H1 (cell line): ENCODE results near the gene STAMBP. TPM values are rescaled to one million over a fixed set of nuclear protein-coding genes. Genes with fewer than 3 reads are reported as not detected.

Experiments used
- CTCF ChIA-PET: fragments of 300-600 bp; sonication (Branson Sonifier 250); formaldehyde crosslinking; loops from one replicate; lab custom pipeline; 2021; ENCODE audit not compliant: partially characterized antibody; lab: Charles Lee
- POLR2A ChIA-PET: fragments of 300-600 bp; sonication (Branson Sonifier 250); formaldehyde crosslinking; loops from one replicate; lab custom pipeline; 2021; ENCODE audit warnings: inconsistent platforms; ENCODE audit not compliant: partially characterized antibody; lab: Charles Lee
- DNase-seq, 2 experiments: peaks; one replicate each; pipeline versions ENCODE4 v3.0.0 to v3.0.0-alpha.2; 2010 to 2022; ENCODE audit warnings: low spot score in 2 of 2, low read depth in 1 of 2, mixed read lengths in 1 of 2
- FAIRE-seq: peaks from 2 replicates; lab custom pipeline; 2011; peaks lifted over from hg19 to GRCh38; lab: Jason Lieb, UNC
- H2AFZ ChIP-seq: 2 replicates; pipeline ENCODE4 v1.8.1; 2012; ENCODE audit warnings: low read length, inconsistent platforms
- H2AK5ac ChIP-seq: 2 replicates; pipeline ENCODE4 v1.6.1; 2013; ENCODE audit warnings: low read depth, low read length
- H2BK120ac ChIP-seq: replicated peaks from 2 replicates; pipeline ENCODE3; 2013; ENCODE audit warnings: low read depth, low read length, inconsistent platforms
- H2BK12ac ChIP-seq: 2 replicates; pipeline ENCODE4 v1.6.1; 2013; ENCODE audit warnings: low read depth, low read length
- H2BK15ac ChIP-seq: 2 replicates; pipeline ENCODE4 v1.6.1; 2013; ENCODE audit warnings: low read length
- H2BK20ac ChIP-seq: 2 replicates; pipeline ENCODE4 v1.6.1; 2013; ENCODE audit warnings: low read length
- H2BK5ac ChIP-seq: 2 replicates; pipeline ENCODE4 v1.6.1; 2013; ENCODE audit warnings: low read depth, low read length
- H3K14ac ChIP-seq: 2 replicates; pipeline ENCODE4 v1.6.1; 2013; ENCODE audit warnings: inconsistent platforms; ENCODE audit not compliant: insufficient read length
- H3K18ac ChIP-seq: 2 replicates; pipeline ENCODE4 v1.6.1; 2013; ENCODE audit warnings: low read length; ENCODE audit errors: extremely low read depth
- H3K23ac ChIP-seq: 2 replicates; pipeline ENCODE4 v1.6.1; 2013; ENCODE audit warnings: inconsistent platforms; ENCODE audit not compliant: insufficient read length
- H3K23me2 ChIP-seq: 2 replicates; pipeline ENCODE4 v1.6.1; 2013; ENCODE audit warnings: low read depth, low read length
- H3K27ac ChIP-seq: 2 replicates; pipeline ENCODE4 v1.6.1; 2011; ENCODE audit warnings: low read depth, low read length, inconsistent platforms
- H3K27me3 ChIP-seq, 4 experiments: replicated peaks in 1 of 4; 1 replicate in 1 of 4; 2 replicates in 3 of 4; pipeline versions ENCODE4 v1.6.1 to v1.8.1; 2011 to 2013; ENCODE audit warnings: low read length in 3 of 4, mild to moderate bottlenecking in 3 of 4, inconsistent platforms in 2 of 4, mixed read lengths in 2 of 4, moderate library complexity in 1 of 4; ENCODE audit not compliant: control insufficient read depth in 3 of 4, insufficient read depth in 3 of 4; ENCODE audit errors: extremely low read depth in 1 of 4
- H3K36me3 ChIP-seq, 4 experiments: 2 replicates each; pipeline versions ENCODE4 v1.6.1 to v1.8.1; 2011 to 2013; ENCODE audit warnings: mild to moderate bottlenecking in 4 of 4, low read length in 3 of 4, moderate library complexity in 2 of 4, control low read depth in 1 of 4, inconsistent platforms in 1 of 4; ENCODE audit not compliant: insufficient read depth in 4 of 4, control insufficient read depth in 2 of 4
- H3K4ac ChIP-seq: replicated peaks from 2 replicates; pipeline ENCODE3; 2013; ENCODE audit warnings: low read length, low read depth, mixed read lengths, inconsistent platforms; ENCODE audit not compliant: insufficient read length
- H3K4me1 ChIP-seq, 4 experiments: replicated peaks in 1 of 4; 1 replicate in 1 of 4; 2 replicates in 3 of 4; pipeline versions ENCODE4 v1.6.1 to v1.8.1; 2011 to 2013; ENCODE audit warnings: low read length in 3 of 4, inconsistent platforms in 2 of 4, mixed read lengths in 1 of 4; ENCODE audit not compliant: insufficient read depth in 4 of 4, control insufficient read depth in 3 of 4
- H3K4me2 ChIP-seq, 2 experiments: 2 replicates each; pipeline versions ENCODE4 v1.6.1 to v1.8.1; 2011 to 2013; ENCODE audit warnings: low read depth in 2 of 2, low read length in 2 of 2, control low read depth in 1 of 2, inconsistent platforms in 1 of 2, mild to moderate bottlenecking in 1 of 2; ENCODE audit not compliant: insufficient read depth in 1 of 2
- H3K4me3 ChIP-seq, 4 experiments: fragments of 200-600, 300-600 bp in 1 of 4; sonication (generic), shearing (Covaris generic), sonication (Bioruptor Twin) in 1 of 4; 2 replicates each; pipeline versions ENCODE4 v1.5.1 to v1.8.1; 2011 to 2016; ENCODE audit warnings: low read length in 4 of 4, low read depth in 3 of 4, control low read depth in 2 of 4, inconsistent platforms in 2 of 4, mild to moderate bottlenecking in 2 of 4, mixed read lengths in 1 of 4, moderate library complexity in 1 of 4; ENCODE audit not compliant: insufficient read depth in 2 of 4; ENCODE audit errors: extremely low read depth in 1 of 4
- H3K56ac ChIP-seq: replicated peaks from 2 replicates; pipeline ENCODE3; 2013; ENCODE audit warnings: low read depth, mild to moderate bottlenecking, mixed read lengths, low read length, inconsistent platforms; ENCODE audit not compliant: insufficient read length
- H3K79me1 ChIP-seq: 2 replicates; pipeline ENCODE4 v1.6.1; 2013; ENCODE audit warnings: low read depth, low read length, control low read depth
- H3K79me2 ChIP-seq, 2 experiments: 2 replicates each; pipeline versions ENCODE4 v1.6.1 to v1.8.1; 2012 to 2013; ENCODE audit warnings: low read length in 2 of 2, mild to moderate bottlenecking in 2 of 2, inconsistent platforms in 1 of 2; ENCODE audit not compliant: insufficient read depth in 2 of 2, control insufficient read depth in 1 of 2
- H3K9ac ChIP-seq, 4 experiments: replicated peaks in 1 of 4; 1 replicate in 1 of 4; 2 replicates in 3 of 4; pipeline versions ENCODE4 v1.6.1 to v1.8.1; 2011 to 2013; ENCODE audit warnings: low read depth in 3 of 4, low read length in 3 of 4, control low read depth in 2 of 4, mild to moderate bottlenecking in 2 of 4, moderate library complexity in 2 of 4, inconsistent platforms in 1 of 4; ENCODE audit errors: extremely low read depth in 1 of 4
- H3K9me3 ChIP-seq, 2 experiments: 2 replicates each; pipeline versions ENCODE4 v1.6.1 to v1.8.1; 2012 to 2013; ENCODE audit warnings: mild to moderate bottlenecking in 2 of 2, moderate library complexity in 2 of 2, control low read depth in 1 of 2, inconsistent platforms in 1 of 2, low read depth in 1 of 2, low read length in 1 of 2, mixed read lengths in 1 of 2; ENCODE audit not compliant: insufficient read depth in 2 of 2
- H4K20me1 ChIP-seq, 2 experiments: replicated peaks in 1 of 2; 2 replicates each; pipeline versions ENCODE3 to v1.8.1; 2011 to 2013; ENCODE audit warnings: inconsistent platforms in 2 of 2, low read length in 2 of 2, mild to moderate bottlenecking in 1 of 2; ENCODE audit not compliant: insufficient read depth in 2 of 2, control insufficient read depth in 1 of 2
- H4K5ac ChIP-seq: 2 replicates; pipeline ENCODE4 v1.6.1; 2013; ENCODE audit warnings: low read length, low read depth, mixed read lengths, inconsistent platforms; ENCODE audit not compliant: insufficient read length
- H4K8ac ChIP-seq: 2 replicates; pipeline ENCODE4 v1.8.0; 2013; ENCODE audit warnings: mild to moderate bottlenecking, moderate library complexity, low read length, inconsistent platforms; ENCODE audit not compliant: insufficient read depth; ENCODE audit errors: extremely low read depth
- H4K91ac ChIP-seq: replicated peaks from 2 replicates; pipeline ENCODE3; 2013; ENCODE audit warnings: low read length, mixed read lengths, inconsistent platforms; ENCODE audit not compliant: insufficient read length
- CHD1 ChIP-seq: IDR thresholded peaks from 2 replicates; pipeline ENCODE4 v1.6.1; 2012; ENCODE audit warnings: low read depth, low read length, improper control_type of control experiment
- CTBP2 ChIP-seq: IDR thresholded peaks from 2 replicates; pipeline ENCODE4 v1.7.0; 2011; ENCODE audit warnings: borderline replicate concordance, mild to moderate bottlenecking, moderate library complexity, mixed read lengths, low read length; ENCODE audit not compliant: insufficient read depth, insufficient read length
- HDAC2 ChIP-seq, 2 experiments: fragments of 300-600 bp in 1 of 2; sonication (generic) in 1 of 2; IDR thresholded peaks; 2 replicates each; pipeline ENCODE4 v1.6.1; 2011 to 2012; ENCODE audit warnings: low read depth in 2 of 2, low read length in 2 of 2, mild to moderate bottlenecking in 2 of 2, moderate library complexity in 2 of 2, borderline replicate concordance in 1 of 2, inconsistent platforms in 1 of 2
- KDM1A ChIP-seq: fragments of 200-600, 300-600 bp; sonication (generic); IDR thresholded peaks from 2 replicates; pipeline ENCODE4 v1.7.1; 2016; ENCODE audit warnings: mild to moderate bottlenecking, low read length, borderline replicate concordance
- MAFK ChIP-seq: IDR thresholded peaks from 2 replicates; pipeline ENCODE4 v1.6.1; 2012; ENCODE audit warnings: low read depth, mild to moderate bottlenecking, improper control_type of control experiment, low read length
- PHF8 ChIP-seq: fragments of 200-600 bp; sonication (generic); conservative IDR thresholded peaks from 2 replicates; pipeline ENCODE4 v1.7.1; 2012; ENCODE audit warnings: low read depth, mild to moderate bottlenecking, inconsistent platforms, low read length, moderate library complexity
- SIN3A ChIP-seq, 2 experiments: IDR thresholded peaks in 1 of 2; conservative IDR thresholded peaks in 1 of 2; 2 replicates each; pipeline ENCODE4 v1.6.1; 2011 to 2012; ENCODE audit warnings: low read length in 2 of 2, improper control_type of control experiment in 1 of 2, low read depth in 1 of 2, mild to moderate bottlenecking in 1 of 2
- SP4 ChIP-seq: IDR thresholded peaks from 2 replicates; pipeline ENCODE4 v1.6.1; 2012; ENCODE audit warnings: low read length, inconsistent platforms
- TAF7 ChIP-seq: optimal IDR thresholded peaks from 2 replicates; pipeline ENCODE3; 2011; ENCODE audit warnings: low read depth, mild to moderate bottlenecking, inconsistent platforms, low read length, moderate library complexity, borderline replicate concordance
- USF2 ChIP-seq: IDR thresholded peaks from 2 replicates; pipeline ENCODE4 v1.6.1; 2011; ENCODE audit warnings: low read length, improper control_type of control experiment
- WGBS, 2 experiments: shearing (Covaris generic) in 1 of 2; methylation state at CpG; one replicate each; pipeline versions ENCODE4 v1.1.6 to v1.1.7; 2013 to 2015; ENCODE audit warnings: low lambda C conversion rate in 2 of 2, mixed read lengths in 2 of 2, inconsistent platforms in 1 of 2, low coverage in 1 of 2, missing lambda C conversion rate in 1 of 2; ENCODE audit not compliant: insufficient replicate concordance in 2 of 2, insufficient coverage in 1 of 2, insufficient read length in 1 of 2; ENCODE audit errors: extremely low coverage in 1 of 2, missing lambda C conversion rate in 1 of 2; 5-methylcytosine and 5-hydroxymethylcytosine counted together
- polyA plus RNA-seq, 7 experiments: library from polyadenylated mRNA; depleted of rRNA in 3 of 7; stranded (reverse) in 5 of 7; unstranded in 2 of 7; fragments of >200 nt in 5 of 7; fragments of 200-250 nt in 2 of 7; gene quantifications; 1 replicate in 5 of 7; 2 replicates in 1 of 7; 4 replicates in 1 of 7; pipeline versions ENCODE4 v1.2.1 to v1.2.3, GENCODE V29; 2011 to 2013; ENCODE audit warnings: missing spikeins in 2 of 7, mixed read lengths in 2 of 7
- total RNA-seq: library from RNA; stranded (reverse); fragmentation: NEBNext Ultra II Directional; extraction: Animal tissue kit (Norgen Biotek cat#: 25700); gene quantifications from 2 replicates; pipeline ENCODE4 v1.2.1, GENCODE V29; 2021

STAMBP gene
- total and polyA plus RNA-seq, 2 of the 8 experiments (the other 6 are each of a cell fraction or from before 2014, with no cell fraction given), result 35.8 to 49.7 TPM

GRCh38 chr2:73859721-73860586 lies 31.2 kb downstream of the STAMBP start:
- no peaks in the 10 kb centered on the region for H3K9me3 ChIP-seq
- H2BK120ac ChIP-seq, result no peak overlapping the region
- ChIA-PET POLR2A (no interaction called here), CTCF (no interaction called here)
- no peaks in the 10 kb centered on the region for H3K23me2 ChIP-seq
- H3K14ac ChIP-seq, result no peak overlapping the region
- H3K4me2 ChIP-seq, result no peak overlapping the region
- H2BK20ac ChIP-seq, result no peak overlapping the region
- no peak overlapping the region for H3K23ac ChIP-seq
- H4K91ac ChIP-seq, result no peak overlapping the region
- no peak overlapping the region for H2BK5ac ChIP-seq
- no peaks in the 10 kb centered on the region for H3K27me3 ChIP-seq
- no peak overlapping the region for H2AFZ ChIP-seq
- no peak overlapping the region for H3K27ac ChIP-seq
- FAIRE-seq (no peak), DNase-seq (no peak)
- H4K5ac ChIP-seq, result no peak overlapping the region
- no peak overlapping the region for H3K18ac ChIP-seq
- H2AK5ac ChIP-seq, result no peak overlapping the region
- no peak overlapping the region for H3K9ac ChIP-seq
- H4K8ac ChIP-seq, result no peak overlapping the region
- H3K79me1 ChIP-seq, result no peaks in the 10 kb centered on the region
- 93% methylated on average over 6 of the region's 6 CpGs; no CpG with 5 or more reads in 1 of the 2 experiments for WGBS, 2 experiments
- H2BK15ac ChIP-seq, result no peak overlapping the region
- peaks cover 12 to 64% (median 44%) of the 10 kb centered on the region in 4 experiments for H3K36me3 ChIP-seq
- H3K4ac ChIP-seq, result no peak overlapping the region
- no peak overlapping the region for H3K4me3 ChIP-seq
- no peak overlapping the region for H2BK12ac ChIP-seq
- H4K20me1 ChIP-seq, result peaks cover 0 to 2% of the 10 kb centered on the region in 2 experiments
- H3K79me2 ChIP-seq, result no peaks in the 10 kb centered on the region
- H3K4me1 ChIP-seq, result no peaks in the 10 kb centered on the region
- H3K56ac ChIP-seq, result no peak overlapping the region
- no peak for TF ChIP-seq SIN3A (conservative IDR thresholded peaks at IDR 0.05 in 1 of 2, IDR thresholded peaks at IDR 0.05 in 1 of 2; ENCODE audit: low read depth in 1 of 2, low read length in 2 of 2)
- no peak for TF ChIP-seq USF2
- no peak for TF ChIP-seq CHD1
- TF ChIP-seq PHF8, result no peak
- no peak for TF ChIP-seq TAF7
- TF ChIP-seq CTBP2, result no peak
- TF ChIP-seq MAFK, result no peak
- TF ChIP-seq SP4, result no peak
- TF ChIP-seq KDM1A, result no peak
- no peak for TF ChIP-seq HDAC2 (IDR thresholded peaks at IDR 0.05; ENCODE audit: borderline replicate concordance in 1 of 2, low read depth in 2 of 2, low read length in 2 of 2)
